Superior temporal gyrus (tissue), 1 donor: ENCODE measurements around the gene PROSER2.
"Not testable (repeated sequence)": the region's sequence is repeated elsewhere in the genome, so short reads cannot be mapped to it uniquely, and the experiment has no call there.

Source experiments
- DNase-seq: peaks from one replicate; pipeline ENCODE4 v3.0.0-alpha.2; 2016; ENCODE audit errors: extremely low spot score

PROSER2 gene

GRCh38 chr10:11835061-11835460 lies 11.9 kb downstream of the PROSER2 start:
- no peak for DNase-seq

- DNase-seq: no peak
Measured at GRCh38 chr10:11835704-11836103, 12.5 kb downstream of the PROSER2 start.

GRCh38 chr10:11837372-11838161 lies 14.4 kb downstream of the PROSER2 start:
- no peak for DNase-seq

- DNase-seq: no peak
Measured at GRCh38 chr10:11838298-11838852, 15.2 kb downstream of the PROSER2 start.

- DNase-seq: no peak
Measured at GRCh38 chr10:11841375-11841774, 18.2 kb downstream of the PROSER2 start.

GRCh38 chr10:11842411-11842810 lies 19.3 kb downstream of the PROSER2 start:
- DNase-seq: no peak

- no peak for DNase-seq
Measured at GRCh38 chr10:11845113-11845512, 22.0 kb downstream of the PROSER2 start.

GRCh38 chr10:11846542-11846941 lies 23.4 kb downstream of the PROSER2 start:
- DNase-seq: no peak

- no peak for DNase-seq
Measured at GRCh38 chr10:11849277-11849676, 26.1 kb downstream of the PROSER2 start.

- no peak for DNase-seq
Measured at GRCh38 chr10:11849911-11850310, 26.8 kb downstream of the PROSER2 start.

GRCh38 chr10:11851910-11852309 lies 28.8 kb downstream of the PROSER2 start:
- DNase-seq: no peak

- DNase-seq: not testable (repeated sequence)
Measured at GRCh38 chr10:11852637-11853036, 29.5 kb downstream of the PROSER2 start.

- no peak for DNase-seq
Measured at GRCh38 chr10:11853468-11853867, 30.3 kb downstream of the PROSER2 start.

GRCh38 chr10:11854301-11854700 lies 31.1 kb downstream of the PROSER2 start:
- no peak for DNase-seq

- no peak for DNase-seq
Measured at GRCh38 chr10:11856089-11856488, 32.9 kb downstream of the PROSER2 start.

- DNase-seq: no peak
Measured at GRCh38 chr10:11856678-11857077, 33.5 kb downstream of the PROSER2 start.

GRCh38 chr10:11858093-11858492 lies 34.9 kb downstream of the PROSER2 start:
- no peak for DNase-seq

- no peak for DNase-seq
Measured at GRCh38 chr10:11861341-11861740, 38.2 kb downstream of the PROSER2 start.

GRCh38 chr10:11861811-11862428 lies 38.8 kb downstream of the PROSER2 start:
- DNase-seq: no peak

GRCh38 chr10:11863353-11864109 lies 40.4 kb downstream of the PROSER2 start:
- DNase-seq: no peak

GRCh38 chr10:11864727-11865126 lies 41.6 kb downstream of the PROSER2 start:
- DNase-seq: no peak

- no peak for DNase-seq
Measured at GRCh38 chr10:11865561-11865960, 42.4 kb downstream of the PROSER2 start.
